ENCODE data around the gene STAT1. TPM values are rescaled to one million over a fixed set of nuclear protein-coding genes. Genes with fewer than 3 reads are reported as not detected.

Gene STAT1
- total RNA-seq, 1 experiment from 2014 or later, result 76.5 TPM

DNA sequence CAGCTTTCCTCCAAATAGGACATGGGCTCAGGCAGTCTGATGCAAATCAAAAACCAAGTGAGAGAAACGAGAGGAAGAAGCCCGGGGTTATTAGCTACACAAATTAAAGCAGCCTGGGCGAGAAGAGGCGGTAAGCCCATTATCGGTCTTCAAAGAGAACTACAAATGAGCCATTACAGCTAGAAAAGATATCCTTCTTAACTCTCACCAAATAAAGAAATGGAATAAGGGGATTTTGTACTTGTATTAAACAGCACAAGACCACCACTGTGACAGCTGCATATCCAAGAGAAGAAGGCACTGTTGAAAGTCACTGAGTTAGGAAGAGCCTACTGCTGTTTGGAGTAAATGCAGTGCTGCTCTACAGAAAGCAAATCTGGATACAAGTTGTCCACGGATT is 32.6 kb downstream of the STAT1 start:
- ChIA-PET CTCF (no interaction called here), POLR2A (ENCODE audit: low non-redundant PET) (no interaction called here)
- BruUV-seq (replicated peaks), result TSS peak; percentile 7
- no peak for DNase-seq (ENCODE audit: low spot score)
- TF ChIP-seq EZH2 (IDR thresholded peaks at IDR 0.05; ENCODE audit: borderline replicate concordance, low read depth, low read length, poor library complexity, severe bottlenecking) (no peak), CTCF (conservative IDR thresholded peaks at IDR 0.05; ENCODE audit: low read depth, low read length) (no peak)
- Histone ChIP-seq H3K9me3 (ENCODE audit: low read depth, low read length, poor library complexity, severe bottlenecking) (no peaks in the 10 kb centered on the region), H3K4me1 (ENCODE audit: insufficient read depth, low read length, poor library complexity, severe bottlenecking) (peaks cover 1% of the 10 kb centered on the region), H3K36me3 (ENCODE audit: insufficient read depth, low read length, poor library complexity, severe bottlenecking) (peaks cover 67% of the 10 kb centered on the region), H3K4me3 (ENCODE audit: low read depth, low read length, poor library complexity, severe bottlenecking) (no peak overlapping the region), H3K27ac (ENCODE audit: low read depth, low read length, poor library complexity, severe bottlenecking) (no peak overlapping the region), H3K27me3 (replicated peaks; ENCODE audit: insufficient read depth, low read depth, low read length, poor library complexity) (no peaks in the 10 kb centered on the region)
- intact Hi-C loops (cut with micrococcal nuclease; ENCODE audit: unreplicated experiment), result no loop called here

- TF ChIP-seq CTCF (conservative IDR thresholded peaks at IDR 0.05; ENCODE audit: low read depth, low read length) (no peak), EZH2 (IDR thresholded peaks at IDR 0.05; ENCODE audit: borderline replicate concordance, low read depth, low read length, poor library complexity, severe bottlenecking) (no peak)
- Histone ChIP-seq H3K4me1 (ENCODE audit: insufficient read depth, low read length, poor library complexity, severe bottlenecking) (no peaks in the 10 kb centered on the region), H3K27ac (ENCODE audit: low read depth, low read length, poor library complexity, severe bottlenecking) (no peak overlapping the region), H3K36me3 (ENCODE audit: insufficient read depth, low read length, poor library complexity, severe bottlenecking) (peaks cover 68% of the 10 kb centered on the region), H3K27me3 (replicated peaks; ENCODE audit: insufficient read depth, low read depth, low read length, poor library complexity) (no peaks in the 10 kb centered on the region), H3K9me3 (ENCODE audit: low read depth, low read length, poor library complexity, severe bottlenecking) (no peaks in the 10 kb centered on the region), H3K4me3 (ENCODE audit: low read depth, low read length, poor library complexity, severe bottlenecking) (no peak overlapping the region)
- POLR2A ChIA-PET (ENCODE audit: low non-redundant PET), result no interaction called here
- intact Hi-C loops (cut with micrococcal nuclease; ENCODE audit: unreplicated experiment), result no loop called here
- no peak for DNase-seq (ENCODE audit: low spot score)
- no TSS peak for BruUV-seq (replicated peaks)
- CTCF ChIA-PET, result no interaction called here
These were observed 33.3 kb downstream of the STAT1 start for GRCh38 chr2:190980630-190981209.

GRCh38 chr2:190979906-190980629 is 33.9 kb downstream of the STAT1 start:
- ChIA-PET CTCF (no interaction called here), POLR2A (ENCODE audit: low non-redundant PET) (no interaction called here)
- no TSS peak for BruUV-seq (replicated peaks)
- Histone ChIP-seq H3K4me3 (ENCODE audit: low read depth, low read length, poor library complexity, severe bottlenecking) (no peak overlapping the region), H3K4me1 (ENCODE audit: insufficient read depth, low read length, poor library complexity, severe bottlenecking) (no peaks in the 10 kb centered on the region), H3K9me3 (ENCODE audit: low read depth, low read length, poor library complexity, severe bottlenecking) (no peaks in the 10 kb centered on the region), H3K27ac (ENCODE audit: low read depth, low read length, poor library complexity, severe bottlenecking) (no peak overlapping the region), H3K36me3 (ENCODE audit: insufficient read depth, low read length, poor library complexity, severe bottlenecking) (peaks cover 68% of the 10 kb centered on the region), H3K27me3 (replicated peaks; ENCODE audit: insufficient read depth, low read depth, low read length, poor library complexity) (no peaks in the 10 kb centered on the region)
- TF ChIP-seq CTCF (conservative IDR thresholded peaks at IDR 0.05; ENCODE audit: low read depth, low read length) (no peak), EZH2 (IDR thresholded peaks at IDR 0.05; ENCODE audit: borderline replicate concordance, low read depth, low read length, poor library complexity, severe bottlenecking) (no peak)
- intact Hi-C loops (cut with micrococcal nuclease; ENCODE audit: unreplicated experiment), result no loop called here
- DNase-seq (ENCODE audit: low spot score), result no peak
